ENCODE measurements around the gene PSMG2. TPM values are rescaled to one million over a fixed set of nuclear protein-coding genes. Genes with fewer than 3 reads are reported as not detected.

PSMG2 gene
- total and polyA plus RNA-seq, 2 of the 4 experiments (the other 2 are of a cell fraction), result 34.4 to 59.5 TPM

DNA sequence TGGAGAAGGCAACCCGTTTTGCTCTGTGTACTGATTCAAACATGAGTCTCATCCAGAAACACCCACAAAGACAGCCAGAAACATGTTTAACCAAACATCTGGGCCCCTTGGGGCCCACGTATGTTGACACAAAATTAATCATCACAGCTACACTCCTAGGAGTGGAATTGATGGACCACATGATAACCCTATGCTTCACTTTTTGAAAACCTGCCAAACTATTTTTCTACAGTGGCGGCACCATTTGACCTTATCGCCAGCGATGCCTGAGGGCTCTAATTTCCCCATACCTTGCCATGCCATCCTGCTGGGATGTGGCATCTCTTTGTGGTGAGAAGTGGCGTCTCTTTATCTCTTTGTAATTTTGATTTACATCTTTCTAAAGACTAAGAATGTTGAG is 38.5 kb downstream of the PSMG2 start:
- H3K9ac ChIP-seq (ENCODE audit: low read depth, low read length), result no peak overlapping the region
- no peak overlapping the region for H2AK9ac ChIP-seq (replicated peaks; ENCODE audit: low read depth, low read length, poor library complexity)
- H3K4me3 ChIP-seq (ENCODE audit: insufficient read depth, low read depth, low read length), result no peak overlapping the region
- H2AK5ac ChIP-seq (ENCODE audit: low read depth, low read length), result peak overlapping the region; percentile 75; the same call in 1 of the 2 replicates
- H4K20me1 ChIP-seq (ENCODE audit: insufficient read depth, low read length), result no peaks in the 10 kb centered on the region
- H3K27me3 ChIP-seq (ENCODE audit: control insufficient read depth, insufficient read depth, low read length), result no peaks in the 10 kb centered on the region
- H3K18ac ChIP-seq (ENCODE audit: low read depth, low read length), result no peak overlapping the region
- BruUV-seq (replicated peaks), result no TSS peak
- peak overlapping the region in 1 of 2 experiments; percentile 42; a peak in 1 of 4 replicates for H4K8ac ChIP-seq (ENCODE audit: low read depth in 2 of 2, low read length in 2 of 2)
- H3K9me1 ChIP-seq (ENCODE audit: insufficient read depth, low read length), result no peaks in the 10 kb centered on the region
- H3K4me1 ChIP-seq (ENCODE audit: control insufficient read depth, insufficient read depth, low read length), result peaks cover 3% of the 10 kb centered on the region; the same call in 1 of the 2 replicates
- no peaks in the 10 kb centered on the region for H3K9me3 ChIP-seq (ENCODE audit: control insufficient read depth, insufficient read depth, low read length)
- in situ Hi-C loops (cut with MboI; ENCODE audit: low sequenced_read_pairs) (loop anchor here (10.0 to 25.0 kb wide), 2 partner anchors 153 to 421 kb away; no protein-coding TSS in a partner anchor), intact Hi-C loops (cut with micrococcal nuclease) (no loop called here), dilution Hi-C loops (cut with HindIII; ENCODE audit: low sequenced_read_pairs, unreplicated experiment) (no loop called here)
- 0% methylated on average over 1 of the region's 6 CpGs; no CpG with 5 or more reads in 1 of the 2 experiments for WGBS, 2 experiments (ENCODE audit: extremely low coverage in 2 of 2, insufficient read length in 1 of 2)
- no peak overlapping the region for H3K56ac ChIP-seq (ENCODE audit: extremely low read depth, insufficient read depth, low read length)
- H2BK15ac ChIP-seq (ENCODE audit: low read depth, low read length), result no peak overlapping the region
- ChIA-PET CTCF (interaction anchor here (0.5 kb wide), 1 partner anchor 205 kb away, joined by 3 read pairs; no protein-coding TSS in a partner anchor), POLR2A (ENCODE audit: unreplicated experiment) (no interaction called here)
- no peak for TF ChIP-seq BHLHE40 (IDR thresholded peaks at IDR 0.05; ENCODE audit: low read depth, low read length)
- TF ChIP-seq RAD21 (IDR thresholded peaks at IDR 0.05; ENCODE audit: low read length), result no peak
- TF ChIP-seq SMC3 (IDR thresholded peaks at IDR 0.05; ENCODE audit: low read depth, low read length), result no peak
- TF ChIP-seq NFE2L2 (IDR thresholded peaks at IDR 0.05; ENCODE audit: low read depth, low read length), result no peak
- no peak for TF ChIP-seq MAFK (IDR thresholded peaks at IDR 0.05; ENCODE audit: low read depth, low read length)
- TF ChIP-seq, protein P1, sequence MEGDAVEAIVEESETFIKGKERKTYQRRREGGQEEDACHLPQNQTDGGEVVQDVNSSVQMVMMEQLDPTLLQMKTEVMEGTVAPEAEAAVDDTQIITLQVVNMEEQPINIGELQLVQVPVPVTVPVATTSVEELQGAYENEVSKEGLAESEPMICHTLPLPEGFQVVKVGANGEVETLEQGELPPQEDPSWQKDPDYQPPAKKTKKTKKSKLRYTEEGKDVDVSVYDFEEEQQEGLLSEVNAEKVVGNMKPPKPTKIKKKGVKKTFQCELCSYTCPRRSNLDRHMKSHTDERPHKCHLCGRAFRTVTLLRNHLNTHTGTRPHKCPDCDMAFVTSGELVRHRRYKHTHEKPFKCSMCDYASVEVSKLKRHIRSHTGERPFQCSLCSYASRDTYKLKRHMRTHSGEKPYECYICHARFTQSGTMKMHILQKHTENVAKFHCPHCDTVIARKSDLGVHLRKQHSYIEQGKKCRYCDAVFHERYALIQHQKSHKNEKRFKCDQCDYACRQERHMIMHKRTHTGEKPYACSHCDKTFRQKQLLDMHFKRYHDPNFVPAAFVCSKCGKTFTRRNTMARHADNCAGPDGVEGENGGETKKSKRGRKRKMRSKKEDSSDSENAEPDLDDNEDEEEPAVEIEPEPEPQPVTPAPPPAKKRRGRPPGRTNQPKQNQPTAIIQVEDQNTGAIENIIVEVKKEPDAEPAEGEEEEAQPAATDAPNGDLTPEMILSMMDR (conservative IDR thresholded peaks at IDR 0.05; ENCODE audit: low read depth, low read length), result no peak
- TF ChIP-seq FOS (IDR thresholded peaks at IDR 0.05; ENCODE audit: low read depth, low read length), result no peak
- peak overlapping the region; percentile 19; the same call in 1 of the 2 replicates for H2BK120ac ChIP-seq (ENCODE audit: low read depth, low read length)
- H3K27ac ChIP-seq (ENCODE audit: insufficient read depth, low read length), result no peak overlapping the region
- ATAC-seq (ENCODE audit: low read depth), result no peak; the same call in 1 of the 2 replicates
- peak overlapping the region; percentile 16 for H2AFZ ChIP-seq (replicated peaks; ENCODE audit: low read length, poor library complexity)
- H2BK5ac ChIP-seq (ENCODE audit: low read depth, low read length, poor library complexity, severe bottlenecking), result peak overlapping the region; percentile 17
- no peaks in the 10 kb centered on the region for H3K79me1 ChIP-seq (ENCODE audit: low read depth in 1 of 2, low read length in 2 of 2)
- no peak overlapping the region for H3K4ac ChIP-seq (ENCODE audit: low read depth, low read length)
- no peak overlapping the region for H4K5ac ChIP-seq (ENCODE audit: low read depth, low read length)
- no peak overlapping the region for H2BK20ac ChIP-seq (ENCODE audit: low read depth, low read length)
- no peak overlapping the region for H4K91ac ChIP-seq (ENCODE audit: insufficient read depth, low read depth, low read length)
- no peak overlapping the region; the same call in 1 of the 2 replicates for H3K23ac ChIP-seq (ENCODE audit: low read depth, low read length)
- H3K36me3 ChIP-seq (ENCODE audit: control insufficient read depth, insufficient read depth, low read length), result no peaks in the 10 kb centered on the region
- peak; percentile 49 for DNase-seq
- H3K4me2 ChIP-seq (ENCODE audit: low read depth, low read length), result no peak overlapping the region
- H3K14ac ChIP-seq (replicated peaks; ENCODE audit: low read depth, low read length), result 0 out of 2 replicates have a peak overlapping the region, but pooled peaks have one; percentile 34

All from IMR-90 (cell line).